ENCODE results near the gene ERN1.
A peak's percentile ranks its signal among the peaks of the same experiment; 100 is the strongest.
"Not testable (repeated sequence)": the region's sequence is repeated elsewhere in the genome, so short reads cannot be mapped to it uniquely, and the experiment has no call there.

Gene ERN1

GRCh38 chr17:64134216-64134970 lies 4.4 kb upstream of the ERN1 start:
- no peak for DNase-seq

GRCh38 chr17:64133546-64134215 lies 3.7 kb upstream of the ERN1 start:
- no peak for DNase-seq

- DNase-seq = no peak
Measured at GRCh38 chr17:64131606-64132270, 1.8 kb upstream of the ERN1 start.

- DNase-seq = no peak
Measured at GRCh38 chr17:64130559-64131001, 636 bp upstream of the ERN1 start.

GRCh38 chr17:64129515-64129764 lies 504 bp downstream of the ERN1 start:
- DNase-seq = no peak

GRCh38 chr17:64128787-64129514 lies 993 bp downstream of the ERN1 start:
- DNase-seq = peak; percentile 49

- DNase-seq = no peak
Measured at GRCh38 chr17:64126918-64127317, 3.0 kb downstream of the ERN1 start.

GRCh38 chr17:64125937-64126336 lies 4.0 kb downstream of the ERN1 start:
- no peak for DNase-seq

- DNase-seq = no peak
Measured at GRCh38 chr17:64124609-64125008, 5.3 kb downstream of the ERN1 start.

- no peak for DNase-seq
Measured at GRCh38 chr17:64123114-64123513, 6.8 kb downstream of the ERN1 start.

GRCh38 chr17:64120972-64121786 lies 8.8 kb downstream of the ERN1 start:
- not testable (repeated sequence) for DNase-seq

GRCh38 chr17:64120159-64120810 lies 9.7 kb downstream of the ERN1 start:
- DNase-seq = no peak

GRCh38 chr17:64117981-64118979 lies 11.7 kb downstream of the ERN1 start:
- DNase-seq = no peak

GRCh38 chr17:64115822-64116534 lies 14.0 kb downstream of the ERN1 start:
- DNase-seq = no peak

- DNase-seq = no peak
Measured at GRCh38 chr17:64115043-64115698, 14.8 kb downstream of the ERN1 start.

GRCh38 chr17:64113006-64113405 lies 16.9 kb downstream of the ERN1 start:
- no peak for DNase-seq

- no peak for DNase-seq
Measured at GRCh38 chr17:64111831-64112230, 18.1 kb downstream of the ERN1 start.

- no peak for DNase-seq
Measured at GRCh38 chr17:64110379-64111152, 19.4 kb downstream of the ERN1 start.

GRCh38 chr17:64109400-64109799 lies 20.5 kb downstream of the ERN1 start:
- no peak for DNase-seq
